Left renal cortex interstitium (tissue), 4 donors: ENCODE measurements around the gene TMEM131. TPM values are rescaled to one million over a fixed set of nuclear protein-coding genes. Genes with fewer than 3 reads are reported as not detected.

ENCODE experiments used
- DNase-seq, 4 donors: peaks; one replicate each; pipeline ENCODE4 v3.0.0-alpha.2; 2013; ENCODE audit warnings: low read depth in 4 of 4, low spot score in 2 of 4, missing footprints in 1 of 4
- polyA plus RNA-seq, 4 donors: library from polyadenylated mRNA; unstranded; fragments of 120-200 nt; gene quantifications; one replicate each; pipeline ENCODE4 v1.2.1, GENCODE V29; 2013; ENCODE audit not compliant: insufficient read length in 4 of 4

Gene TMEM131
- polyA plus RNA-seq, 4 donors = 39.2 to 49.8 (median 45.4) TPM

DNA sequence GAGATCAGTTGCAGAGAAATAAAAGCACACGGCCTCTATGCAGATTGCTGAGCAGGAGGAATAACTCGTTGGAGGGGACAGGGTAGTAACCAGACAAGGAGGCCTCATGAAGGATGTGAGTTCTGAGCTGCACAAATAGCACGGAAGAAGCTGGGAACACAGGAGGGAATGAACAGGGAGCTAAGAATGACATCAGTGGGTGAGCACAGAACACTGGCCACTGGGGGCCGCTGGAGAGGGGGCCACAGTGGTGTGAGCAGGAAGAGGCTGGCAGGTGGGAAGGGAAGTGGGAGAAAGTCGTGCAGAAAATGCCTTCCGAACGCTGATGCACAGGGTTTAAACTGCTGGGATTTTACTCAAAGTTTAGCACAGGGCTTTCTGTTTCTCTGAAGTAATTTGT is 221.3 kb downstream of the TMEM131 start:
- no peak for DNase-seq

DNA sequence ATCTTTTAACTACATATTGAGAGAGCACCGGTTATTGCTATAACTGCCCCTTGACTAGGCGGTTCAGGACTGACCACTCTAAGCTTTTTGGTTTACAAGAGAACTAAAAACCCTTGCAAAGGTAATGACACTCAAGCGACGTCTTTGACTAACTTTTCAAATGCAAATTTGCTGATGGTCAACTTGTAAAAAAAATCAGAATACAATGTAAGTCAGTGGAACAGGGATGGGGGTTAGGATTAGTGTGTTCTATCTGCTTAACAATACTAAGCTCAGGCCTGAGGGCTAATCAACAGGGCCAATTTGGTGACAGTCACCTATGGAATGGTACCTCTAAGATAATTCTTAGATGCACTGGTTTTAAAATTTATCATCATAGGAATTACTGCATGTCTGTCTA is 225.3 kb downstream of the TMEM131 start:
- DNase-seq = no peak

GRCh38 chr2:97769711-97770110 is 226.0 kb downstream of the TMEM131 start:
- no peak for DNase-seq

DNA sequence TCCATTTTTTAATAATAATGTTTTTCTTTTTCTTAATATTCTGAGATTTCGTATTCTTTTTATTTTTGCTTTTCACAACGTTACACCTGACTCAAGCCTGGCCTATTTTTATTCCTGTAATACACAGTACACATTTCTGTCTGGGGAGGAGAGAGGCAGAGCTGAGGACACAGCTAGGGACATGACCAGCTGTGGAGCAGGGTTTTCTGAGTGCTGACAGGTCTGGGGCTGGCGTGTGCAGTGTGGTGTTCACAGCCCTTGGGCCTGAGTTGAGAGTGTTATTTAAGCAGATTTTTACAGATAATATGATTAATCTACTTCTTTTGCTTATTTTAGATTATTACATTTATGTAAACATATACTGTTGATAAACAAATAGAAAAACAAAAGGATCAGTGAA is 226.4 kb downstream of the TMEM131 start:
- DNase-seq = no peak

DNA sequence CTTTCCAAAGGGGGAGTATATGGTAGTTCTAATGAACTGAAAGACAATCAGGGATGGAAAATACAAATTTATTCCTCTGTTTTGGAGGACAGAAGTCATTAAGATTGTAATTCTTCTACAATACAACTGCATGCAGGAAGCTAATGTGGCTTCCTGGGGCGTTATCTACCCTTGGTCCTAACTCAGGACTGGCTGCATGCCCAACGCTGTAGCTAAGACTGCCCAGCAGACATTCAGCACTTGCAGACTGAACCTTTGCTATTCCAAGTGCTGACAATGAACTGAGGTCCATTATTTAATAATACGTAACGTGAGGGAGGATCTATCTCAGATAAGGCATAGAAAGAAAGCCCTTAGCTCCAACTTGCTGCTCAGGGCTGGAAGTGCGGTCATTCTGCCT is 229.2 kb downstream of the TMEM131 start:
- DNase-seq = no peak

- DNase-seq = no peak
Measured at GRCh38 chr2:97765933-97766332, 229.8 kb downstream of the TMEM131 start.

DNA sequence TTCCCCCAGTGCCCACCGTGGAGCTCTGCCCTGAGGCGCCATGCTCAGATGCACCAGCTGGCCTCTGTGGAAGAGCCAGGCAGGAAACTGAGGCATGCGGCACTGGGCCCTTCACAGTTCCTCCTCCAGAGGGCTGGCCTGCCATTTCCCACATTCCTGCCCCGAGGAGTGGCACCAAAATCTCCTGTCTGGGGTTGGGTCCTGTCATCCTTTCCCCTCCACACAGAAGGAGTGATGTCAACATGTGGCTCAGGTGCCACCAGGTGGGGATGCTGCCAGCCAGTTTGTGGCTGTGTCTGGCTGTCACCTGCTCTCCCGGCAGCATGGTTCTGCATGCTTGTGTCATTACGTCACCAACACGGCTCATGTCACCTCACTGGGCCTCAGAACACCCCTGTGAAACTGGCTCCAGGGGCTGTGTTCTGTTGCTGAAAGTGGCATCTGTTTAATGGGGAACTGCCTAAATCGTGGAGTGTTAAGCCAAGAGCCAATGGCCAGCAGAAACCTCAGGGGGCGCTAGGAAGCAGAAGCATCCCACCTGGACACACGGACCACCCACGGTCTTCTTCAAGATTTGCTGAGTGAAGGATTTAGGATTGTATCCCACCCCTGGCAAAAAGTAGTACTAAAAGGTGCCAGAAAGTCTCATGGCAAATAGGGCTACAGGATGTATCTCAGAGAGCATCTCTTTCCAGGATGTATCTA is 231.0 kb downstream of the TMEM131 start:
- no peak for DNase-seq

- no peak for DNase-seq
Measured at GRCh38 chr2:97763176-97763845, 232.4 kb downstream of the TMEM131 start.

GRCh38 chr2:97761192-97761591 is 234.6 kb downstream of the TMEM131 start:
- no peak for DNase-seq

DNA sequence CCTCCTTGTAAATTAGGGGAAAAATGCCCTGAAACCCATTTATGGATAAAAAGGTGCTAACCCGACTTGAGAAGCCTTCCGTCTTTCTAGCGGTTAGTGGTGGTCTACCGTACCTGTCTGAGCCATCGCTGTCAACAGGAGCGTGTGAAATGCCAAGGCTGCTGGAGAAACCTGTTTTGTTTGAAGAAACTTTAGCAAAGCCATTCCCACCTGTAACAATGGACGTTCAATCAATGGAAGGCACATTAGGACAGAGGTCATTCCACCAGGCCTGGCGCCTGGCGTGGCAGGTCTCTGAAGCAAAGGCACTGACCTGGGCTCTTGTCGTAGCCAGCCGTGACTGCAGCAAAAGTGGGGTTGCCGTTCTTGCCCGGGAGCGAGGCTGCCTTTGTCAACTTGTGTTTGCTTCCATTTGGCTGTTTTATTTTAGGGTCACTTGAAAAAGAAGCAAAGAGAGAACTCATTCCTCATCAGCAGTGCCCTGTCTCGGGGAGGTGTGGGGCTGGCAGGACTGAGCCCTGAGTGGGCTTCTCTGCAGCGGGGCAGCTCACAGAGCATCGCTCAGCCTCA is 235.2 kb downstream of the TMEM131 start:
- DNase-seq = no peak

- no peak for DNase-seq
Measured at GRCh38 chr2:97759727-97760407, 235.9 kb downstream of the TMEM131 start.

DNA sequence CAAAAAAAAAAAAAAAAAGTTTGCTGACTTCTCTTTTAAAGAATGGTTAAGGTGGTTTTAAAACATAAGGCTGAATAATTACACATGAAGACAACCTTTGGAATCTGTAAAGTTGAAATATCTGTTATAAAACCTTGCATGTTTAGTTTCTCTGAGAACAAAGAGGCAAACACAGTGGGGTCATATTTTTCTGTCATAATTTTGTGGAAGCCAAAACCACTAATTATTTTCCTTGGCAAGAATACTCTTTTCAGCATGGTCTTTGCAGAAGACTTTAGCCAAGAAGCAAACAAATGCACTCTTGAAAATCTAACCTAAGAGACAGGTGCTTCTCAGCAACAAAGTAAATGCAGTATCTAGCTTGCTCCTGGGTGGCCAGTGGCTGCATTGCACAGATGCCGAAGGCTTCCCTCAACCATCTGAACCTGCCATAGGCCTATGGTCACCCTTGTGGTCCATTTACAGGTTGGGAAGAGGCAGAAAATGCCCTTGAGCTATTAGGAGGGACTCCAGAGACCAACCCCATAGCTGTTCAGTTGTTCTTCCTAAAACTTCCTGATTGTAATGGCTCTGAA is 237.5 kb downstream of the TMEM131 start:
- DNase-seq = no peak

DNA sequence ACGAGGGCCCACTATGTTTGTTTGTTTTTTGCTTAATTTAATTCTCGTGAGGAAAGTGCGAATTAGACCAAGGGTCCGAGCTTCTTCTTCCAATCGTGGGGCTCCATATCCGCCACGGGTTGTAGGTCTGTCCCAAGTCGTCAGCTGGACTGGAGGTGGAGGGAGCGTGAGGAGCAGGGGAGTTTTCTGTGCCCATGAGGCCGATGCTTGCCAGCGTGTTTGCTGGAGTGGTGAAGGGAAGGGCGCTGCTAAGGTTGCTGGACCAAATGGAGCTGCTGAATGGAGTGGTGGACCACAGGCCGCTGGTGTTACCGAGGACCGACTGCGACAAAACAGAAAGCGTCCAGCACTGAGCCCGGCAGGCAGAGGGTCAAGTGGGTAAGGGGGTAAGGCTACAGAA is 238.7 kb downstream of the TMEM131 start:
- no peak for DNase-seq

DNA sequence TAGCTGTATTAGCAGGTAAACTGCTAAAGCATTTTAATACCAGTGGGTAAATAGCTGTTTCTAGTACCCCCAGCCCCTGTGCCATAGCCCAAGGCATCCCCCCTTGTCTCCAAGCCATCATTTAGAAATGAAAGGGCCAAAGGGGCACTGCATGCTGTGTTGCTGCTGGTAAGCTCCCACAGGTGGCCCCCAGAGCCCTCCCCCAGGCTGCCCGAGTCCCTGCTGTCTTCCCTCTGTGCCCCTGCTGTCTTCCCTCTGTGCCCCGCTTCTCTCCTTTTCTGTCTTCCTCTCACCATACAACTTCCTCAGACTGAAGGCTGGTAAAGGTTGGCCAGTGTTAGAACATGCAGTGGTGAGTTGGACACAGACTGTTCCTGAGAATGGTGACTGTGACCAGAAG is 240.3 kb downstream of the TMEM131 start:
- no peak for DNase-seq

- no peak for DNase-seq
Measured at GRCh38 chr2:97754690-97755346, 240.9 kb downstream of the TMEM131 start.

- no peak for DNase-seq
Measured at GRCh38 chr2:97752342-97753334, 243.1 kb downstream of the TMEM131 start.

DNA sequence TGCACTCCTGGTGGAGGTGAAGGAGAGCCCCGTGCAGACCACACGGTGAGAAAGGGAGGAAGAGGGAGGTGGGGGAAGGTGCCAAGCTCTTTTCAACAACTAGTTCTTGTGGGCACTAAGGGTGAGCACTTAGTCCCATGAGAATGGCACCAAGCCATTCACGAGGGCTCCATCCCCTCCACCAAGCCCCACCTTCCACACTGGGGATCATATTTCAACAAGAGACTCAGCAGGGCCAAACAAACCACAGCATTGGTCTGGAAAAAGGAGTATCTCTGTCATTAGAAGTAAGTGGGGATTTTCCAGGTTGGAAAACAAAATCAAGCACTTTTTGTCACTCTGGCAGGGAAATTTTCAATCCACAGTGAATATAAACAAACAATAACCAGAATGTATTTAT is 244.0 kb downstream of the TMEM131 start:
- no peak for DNase-seq

- DNase-seq = no peak
Measured at GRCh38 chr2:97750017-97750416, 245.7 kb downstream of the TMEM131 start.

DNA sequence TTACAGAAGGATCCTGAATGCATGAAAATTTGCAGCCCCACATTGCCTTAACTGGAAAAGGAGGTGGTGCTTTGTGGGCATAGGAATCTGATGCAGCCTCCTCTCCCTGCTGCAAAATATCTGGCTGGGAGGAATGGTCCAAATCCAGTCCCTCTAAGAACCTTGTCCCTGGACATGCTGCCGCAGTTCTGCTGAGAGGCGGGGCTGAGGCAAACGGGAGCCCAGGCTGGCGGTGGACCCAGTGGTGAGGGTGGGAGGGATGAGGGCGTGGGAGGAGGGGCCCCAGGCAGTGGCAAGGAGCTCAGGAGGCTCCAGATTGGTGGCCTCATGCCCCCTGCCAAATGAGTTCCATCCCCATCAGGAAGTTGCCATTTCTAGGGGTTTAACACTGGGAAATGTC is 246.2 kb downstream of the TMEM131 start:
- DNase-seq = no peak
